Activated CD8-positive, alpha-beta memory T cell treated with anti-CD3 and anti-CD28 coated beads for 1 hour (primary cell): ENCODE results near the gene CAMTA1.

Experiments used
- DNase-seq, 2 donors: peaks; one replicate each; pipeline ENCODE4 v3.0.0-alpha.2; 2020; ENCODE audit warnings: low read depth in 1 of 2; ENCODE audit errors: extremely low read depth in 1 of 2

The CAMTA1 gene

DNA sequence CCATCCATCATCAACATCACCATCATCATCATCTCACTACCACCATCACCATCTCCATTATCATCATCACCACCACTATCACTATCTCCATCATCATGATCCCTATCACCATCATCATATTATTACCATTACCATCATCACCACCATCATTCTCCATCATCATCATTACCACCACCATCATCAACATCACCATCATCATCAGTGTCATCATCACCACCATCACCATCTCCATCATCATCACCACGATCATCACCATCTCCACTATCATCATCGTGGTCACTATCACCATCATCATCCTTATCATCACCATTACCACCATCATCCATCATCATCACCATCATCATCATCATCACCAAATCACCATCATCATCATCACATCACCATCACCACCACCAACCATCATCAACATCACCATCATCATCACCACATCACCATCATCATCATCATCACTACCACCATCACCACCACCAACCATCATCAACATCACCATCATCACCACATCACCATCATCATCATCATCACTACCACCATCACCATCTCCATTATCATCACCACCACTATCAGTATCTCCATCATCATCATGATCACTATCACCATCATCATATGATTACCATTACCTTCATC, 783.8 kb downstream of the CAMTA1 start:
- no peak for DNase-seq

DNA sequence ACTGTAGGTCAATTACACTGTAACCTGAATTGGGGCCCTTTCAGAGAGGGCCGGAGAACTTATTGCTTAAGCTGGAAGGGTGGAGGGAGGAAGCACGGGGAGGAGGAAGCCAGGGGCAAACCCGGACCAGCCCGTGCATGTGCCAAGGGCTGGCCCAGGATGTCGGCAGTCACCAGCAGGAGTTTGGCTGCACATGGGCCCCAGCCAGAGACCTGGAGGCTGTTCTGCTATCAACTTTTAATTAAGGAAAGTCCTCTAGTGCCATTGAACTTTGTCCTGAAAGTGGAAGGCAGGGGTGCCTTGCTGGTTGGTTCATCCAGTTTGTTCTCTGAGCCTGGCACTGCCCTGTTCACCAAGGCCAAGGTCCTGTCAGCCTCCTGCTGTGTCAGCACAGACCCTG, 785.1 kb downstream of the CAMTA1 start:
- DNase-seq: no peak

DNA sequence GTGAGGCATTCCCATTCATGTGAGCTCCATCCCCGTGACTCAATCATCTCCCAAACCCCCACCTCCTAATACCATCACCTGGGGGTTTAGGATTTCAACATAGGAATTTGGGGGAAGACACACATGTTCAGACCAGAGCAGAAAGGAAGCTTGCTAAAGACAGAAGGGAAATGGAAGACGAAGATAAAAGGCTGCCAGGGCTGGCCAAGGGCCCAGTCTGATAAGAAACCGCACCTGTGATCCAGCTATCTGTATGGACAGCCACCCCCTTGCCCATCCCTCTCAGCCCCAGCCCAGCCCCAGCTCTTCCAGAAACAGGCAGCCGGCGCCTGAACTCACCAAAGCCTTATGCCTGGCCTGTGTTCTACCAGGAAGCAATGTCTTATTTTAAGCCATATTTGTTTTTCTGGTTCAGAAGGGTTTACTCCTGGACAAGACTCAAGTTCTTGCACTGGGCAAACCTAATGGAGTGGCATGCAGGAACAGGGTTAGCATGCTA, 787.4 kb downstream of the CAMTA1 start:
- no peak for DNase-seq

DNA sequence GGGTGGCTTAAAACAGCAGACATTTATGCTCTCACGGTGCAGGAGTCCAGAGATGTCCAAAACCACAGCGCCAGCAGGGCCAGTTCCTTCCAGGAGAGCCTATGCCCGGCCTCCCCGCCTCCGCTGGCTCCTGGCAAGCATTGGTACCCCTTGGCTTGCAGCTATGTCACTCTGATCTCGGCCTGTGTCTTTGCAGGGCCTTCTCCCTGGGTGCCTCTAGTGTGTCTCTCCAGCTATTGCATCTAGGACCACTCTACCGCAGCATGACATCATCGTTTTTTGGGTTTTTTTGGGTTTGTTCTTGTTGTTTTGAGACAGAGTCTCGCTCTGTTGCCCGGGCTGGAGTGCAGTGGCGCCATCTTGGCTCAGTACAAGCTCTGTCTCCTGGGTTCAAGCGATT, 788.2 kb downstream of the CAMTA1 start:
- DNase-seq: no peak

DNA sequence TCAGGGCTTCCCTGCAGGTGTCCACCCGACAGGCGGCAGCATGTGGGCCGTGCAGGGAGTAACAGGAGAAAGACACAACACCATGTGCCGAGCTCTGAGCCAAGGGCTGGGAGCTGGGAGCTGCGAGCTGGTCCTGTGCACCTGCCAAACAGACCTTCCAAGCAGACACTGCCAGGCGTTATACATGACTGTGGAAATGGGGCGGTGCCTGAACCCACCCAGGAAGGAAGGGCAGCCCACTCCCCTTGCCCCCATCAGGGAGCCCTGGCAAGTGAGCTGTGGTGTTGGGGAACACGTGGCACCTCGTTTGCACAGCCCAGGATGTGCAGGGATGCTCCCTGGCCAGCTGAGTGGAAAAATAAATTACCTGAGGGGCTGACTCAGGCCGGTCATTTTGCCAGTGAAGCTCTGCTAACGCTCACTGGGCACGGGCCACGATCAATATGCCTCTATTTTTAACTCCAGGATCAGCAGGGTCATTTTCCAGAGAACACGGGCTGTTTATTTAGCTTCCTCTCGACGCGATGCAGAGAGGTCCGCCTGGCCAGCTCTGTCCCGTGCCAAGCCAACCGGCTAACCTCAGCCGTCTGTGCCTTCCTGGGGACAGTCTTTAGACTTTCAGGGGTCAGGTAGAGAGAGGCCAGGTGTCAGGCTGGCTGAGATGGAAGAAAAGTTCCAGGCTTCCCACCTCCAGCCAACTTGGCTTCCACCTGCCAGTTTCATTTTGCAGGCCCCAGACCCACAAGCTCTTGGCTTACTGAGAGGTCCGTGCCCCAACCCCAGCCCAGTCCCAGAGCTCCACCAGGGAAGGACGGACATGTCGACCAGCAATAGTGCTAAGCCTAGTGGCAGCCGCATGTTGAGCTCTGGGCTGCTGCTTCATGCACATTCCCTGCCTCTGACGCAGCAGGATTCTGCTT, 789.1 kb downstream of the CAMTA1 start:
- DNase-seq: no peak

GRCh38 chr1:7575041-7575400, 789.8 kb downstream of the CAMTA1 start:
- DNase-seq: no peak

DNA sequence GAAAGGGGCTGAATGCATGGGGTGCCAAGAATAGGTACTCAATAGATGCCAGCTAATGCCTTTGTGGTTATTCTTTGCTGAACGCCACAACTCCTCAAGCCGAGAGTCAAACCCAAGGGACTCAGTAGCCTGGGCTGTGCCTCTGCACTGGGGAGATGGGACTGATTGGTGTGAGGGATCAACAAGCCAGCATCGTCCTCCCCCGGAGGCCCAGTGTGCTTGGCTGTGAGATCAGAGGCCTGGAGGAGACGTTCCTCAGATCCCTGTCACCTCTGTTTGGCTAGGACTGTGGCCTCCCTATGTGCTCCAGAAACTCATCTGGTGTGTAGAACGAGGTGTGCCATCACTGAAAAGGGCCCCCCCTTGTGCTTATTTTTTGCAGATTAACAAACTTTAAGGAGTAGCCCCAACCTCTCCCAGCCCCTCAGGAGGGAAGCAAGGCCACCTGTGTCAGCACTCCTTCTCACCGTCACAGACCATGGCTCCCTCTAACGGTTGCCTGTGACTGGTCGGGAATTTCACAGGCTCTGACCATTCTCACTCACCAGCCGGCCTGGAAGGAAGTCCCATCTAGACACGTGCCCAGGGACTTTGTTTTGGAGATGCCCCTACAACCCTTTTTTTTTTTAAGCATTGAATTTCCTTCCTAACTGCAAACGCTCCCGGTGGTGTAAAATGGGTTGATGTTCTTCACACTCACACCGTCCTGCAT, 791.8 kb downstream of the CAMTA1 start:
- no peak for DNase-seq

- no peak for DNase-seq
These were observed 793.0 kb downstream of the CAMTA1 start for GRCh38 chr1:7578206-7578605.

- no peak for DNase-seq
These were observed 793.8 kb downstream of the CAMTA1 start for GRCh38 chr1:7579016-7579415.

DNA sequence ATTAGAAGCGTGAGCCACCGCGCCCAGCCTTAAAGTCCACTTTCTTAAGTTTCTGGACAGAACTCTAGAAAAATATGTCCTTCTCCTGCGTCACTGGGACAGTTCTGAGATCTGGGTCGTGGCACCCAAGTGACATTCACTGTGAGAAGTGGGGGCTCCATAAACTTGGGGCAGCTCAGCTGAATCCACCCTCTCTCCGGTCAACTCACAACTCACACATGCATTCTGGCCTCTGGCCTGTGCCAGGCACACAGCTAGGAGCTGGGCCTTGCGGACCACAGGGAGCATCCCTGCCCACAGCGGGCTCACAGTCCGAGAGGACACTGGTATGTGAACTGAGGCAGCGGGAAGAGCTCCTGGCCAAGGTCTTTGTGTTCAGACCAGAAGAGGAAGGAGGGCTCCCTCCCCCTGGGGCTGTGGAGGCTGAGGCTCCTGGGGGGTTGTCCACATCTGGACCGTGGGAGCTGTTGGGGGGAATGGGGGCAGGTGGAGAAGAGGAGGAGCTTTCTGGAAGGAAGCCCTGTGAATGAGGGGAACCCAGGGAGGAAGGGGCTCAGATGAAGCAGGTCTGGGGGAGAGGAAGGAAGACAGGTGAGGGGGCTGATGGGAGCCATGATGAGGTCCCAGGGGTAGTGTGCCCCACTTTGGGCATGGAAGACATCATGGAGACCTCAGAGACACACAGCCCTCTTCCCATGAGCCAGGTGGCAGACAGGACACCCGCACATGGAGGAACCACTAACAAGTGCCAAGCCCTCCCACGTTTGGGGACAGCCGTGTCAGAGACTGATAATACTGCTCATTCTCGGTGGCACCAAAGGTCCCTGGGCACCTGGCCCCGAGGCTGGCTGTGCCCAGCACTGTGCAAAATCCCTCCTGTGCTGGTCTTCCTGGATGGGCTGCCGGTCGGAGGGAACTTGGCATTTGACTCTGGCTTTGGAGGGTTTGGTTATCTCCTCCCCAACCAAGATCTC, 794.9 kb downstream of the CAMTA1 start:
- no peak for DNase-seq

GRCh38 chr1:7580923-7581753, 795.9 kb downstream of the CAMTA1 start:
- DNase-seq: no peak

GRCh38 chr1:7581754-7582459, 796.7 kb downstream of the CAMTA1 start:
- no peak for DNase-seq

DNA sequence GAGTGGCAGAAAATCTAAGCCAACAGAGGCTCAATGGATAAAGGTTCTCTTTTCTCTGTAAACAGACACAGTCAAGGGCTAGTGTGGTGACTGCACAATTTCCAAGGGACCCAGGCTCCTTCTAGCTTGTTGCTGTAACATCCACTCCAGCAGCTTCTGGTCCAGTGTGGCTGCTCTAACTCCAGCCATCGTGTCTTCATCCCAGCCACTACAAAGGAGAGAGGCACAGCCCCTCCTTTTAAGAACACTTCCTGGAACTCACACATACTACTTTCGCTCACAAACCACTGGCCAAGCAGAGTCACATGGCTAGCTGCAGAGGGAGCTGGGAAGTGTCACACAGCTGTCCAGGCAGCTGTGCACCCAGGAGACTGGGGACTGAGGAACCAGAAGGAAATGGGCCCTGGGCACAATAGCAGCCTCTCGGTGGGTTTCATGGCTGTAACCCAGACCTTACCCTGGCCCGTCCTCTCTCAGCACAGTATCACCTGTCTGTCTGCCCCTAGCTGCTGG, 797.3 kb downstream of the CAMTA1 start:
- no peak for DNase-seq

GRCh38 chr1:7583291-7584096, 798.2 kb downstream of the CAMTA1 start:
- no peak for DNase-seq

GRCh38 chr1:7584157-7584556, 798.9 kb downstream of the CAMTA1 start:
- no peak for DNase-seq

DNA sequence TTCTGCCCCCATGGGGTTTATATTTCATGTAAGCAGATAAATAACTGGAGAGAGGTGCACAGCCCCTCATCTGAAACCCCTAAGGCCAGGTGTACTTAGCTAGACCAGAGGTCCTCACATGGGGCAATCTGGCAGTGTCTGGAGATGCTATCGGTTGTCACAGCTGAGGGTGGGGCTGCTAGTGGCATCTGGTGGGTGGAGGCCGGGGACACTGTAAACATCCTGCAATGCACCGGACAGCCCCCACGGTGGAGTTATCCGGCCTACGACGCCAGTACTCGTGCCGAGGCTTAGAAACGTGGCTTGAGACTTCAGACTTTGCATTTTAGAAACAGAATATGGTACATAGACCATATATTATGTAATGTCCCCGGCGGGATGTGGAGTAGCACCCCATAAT, 799.4 kb downstream of the CAMTA1 start:
- DNase-seq: no peak

DNA sequence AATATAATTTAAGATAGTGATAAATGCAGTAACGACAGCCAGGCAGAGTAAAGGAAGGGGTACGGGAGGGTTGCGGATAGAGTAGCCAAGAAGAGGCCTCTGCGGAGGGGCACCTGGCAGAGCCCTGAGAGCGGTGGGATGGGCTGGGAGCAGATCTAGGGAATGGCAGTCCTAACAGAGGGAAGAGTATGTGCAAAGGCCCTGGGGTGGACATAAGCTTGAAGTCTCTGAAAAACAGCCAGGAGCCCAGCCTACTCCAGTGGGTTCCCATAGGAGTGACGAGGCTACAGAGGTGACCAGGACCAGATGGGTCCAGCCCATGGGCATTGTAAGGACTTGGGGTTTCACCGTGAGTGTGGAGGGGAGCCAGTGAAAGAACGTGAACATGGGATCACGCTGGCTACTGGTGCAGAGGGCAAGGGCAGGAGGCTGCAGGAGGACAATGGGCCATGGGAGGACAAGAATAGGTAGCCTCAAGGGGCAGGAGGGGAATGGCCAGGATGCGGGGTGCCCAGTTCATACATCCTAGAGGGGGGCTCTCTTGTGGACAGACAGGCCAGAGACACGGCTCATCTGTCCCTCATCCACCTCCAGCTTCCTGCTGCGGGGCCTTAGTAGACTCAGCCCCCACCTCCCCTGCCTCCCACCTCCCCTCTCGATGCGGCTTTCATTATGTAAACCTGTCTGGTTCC, 800.1 kb downstream of the CAMTA1 start:
- DNase-seq: no peak
